Spinal cord (tissue), 10 donors: ENCODE results near the gene GASK1A. TPM values are rescaled to one million over a fixed set of nuclear protein-coding genes. Genes with fewer than 3 reads are reported as not detected.
"Not testable (repeated sequence)": the region's sequence is repeated elsewhere in the genome, so short reads cannot be mapped to it uniquely, and the experiment has no call there.

ENCODE experiments used
- DNase-seq, 6 donors: peaks; one replicate each; pipeline versions ENCODE4 v3.0.0 to v3.0.0-alpha.2; 2013 to 2015; ENCODE audit warnings: low spot score in 6 of 6, low read depth in 4 of 6
- H3K27ac ChIP-seq: one replicate; pipeline ENCODE4 v1.5.1; 2013; ENCODE audit warnings: low read depth, low read length, control low read depth
- H3K27me3 ChIP-seq: one replicate; pipeline ENCODE4 v1.6.1; 2013; ENCODE audit warnings: low read length; ENCODE audit not compliant: control insufficient read depth, insufficient read depth
- H3K36me3 ChIP-seq: one replicate; pipeline ENCODE4 v1.6.1; 2013; ENCODE audit warnings: low read length; ENCODE audit not compliant: control insufficient read depth, insufficient read depth
- H3K4me1 ChIP-seq: one replicate; pipeline ENCODE4 v1.6.1; 2013; ENCODE audit warnings: low read length; ENCODE audit not compliant: control insufficient read depth, insufficient read depth
- H3K4me3 ChIP-seq: one replicate; pipeline ENCODE4 v1.5.1; 2013; ENCODE audit warnings: low read depth, low read length, control low read depth
- H3K9me3 ChIP-seq: one replicate; pipeline ENCODE4 v1.6.1; 2013; ENCODE audit warnings: low read length; ENCODE audit not compliant: control insufficient read depth, insufficient read depth
- WGBS: methylation state at CpG from one replicate; pipeline ENCODE4 v1.1.5; 2013; ENCODE audit warnings: missing lambda C conversion rate; ENCODE audit not compliant: insufficient coverage; 5-methylcytosine and 5-hydroxymethylcytosine counted together
- polyA plus RNA-seq, 2 donors: library from polyadenylated mRNA; unstranded; fragments of 120-200 nt; gene quantifications; one replicate each; pipeline ENCODE4 v1.2.1, GENCODE V29; 2013; ENCODE audit not compliant: insufficient read length in 2 of 2
- total RNA-seq, 2 donors: library from RNA; depleted of rRNA in 1 of 2; stranded (reverse); fragments of 120-200 nt in 1 of 2; fragments of >200 nt in 1 of 2; gene quantifications; one replicate each; pipeline versions ENCODE4 v1.2.3 to v1.2.4, GENCODE V29; 2013 to 2014
- donor health status: healthy.

Gene GASK1A
- total and polyA plus RNA-seq, 4 donors: 5.2 to 40.1 (median 16.3) TPM

- no peaks in the 10 kb centered on the region for H3K9me3 ChIP-seq
- H3K27ac ChIP-seq: no peak overlapping the region
- no peak overlapping the region for H3K4me3 ChIP-seq
- no peak for DNase-seq
- H3K27me3 ChIP-seq: no peaks in the 10 kb centered on the region
- H3K36me3 ChIP-seq: no peaks in the 10 kb centered on the region
- no peaks in the 10 kb centered on the region for H3K4me1 ChIP-seq
- 67% methylated on average over 1 of the region's 5 CpGs for WGBS
Observed at GRCh38 chr3:42960282-42960681, 18.8 kb upstream of the GASK1A start.

GRCh38 chr3:42960786-42961185 is 18.3 kb upstream of the GASK1A start:
- H3K9me3 ChIP-seq: no peaks in the 10 kb centered on the region
- DNase-seq: no peak
- no peaks in the 10 kb centered on the region for H3K36me3 ChIP-seq
- H3K4me1 ChIP-seq: no peaks in the 10 kb centered on the region
- no peak overlapping the region for H3K27ac ChIP-seq
- WGBS: no CpG with 5 or more reads among the region's 1 CpG
- no peaks in the 10 kb centered on the region for H3K27me3 ChIP-seq
- H3K4me3 ChIP-seq: no peak overlapping the region

GRCh38 chr3:42961633-42962032 is 17.5 kb upstream of the GASK1A start:
- H3K4me1 ChIP-seq: no peaks in the 10 kb centered on the region
- H3K36me3 ChIP-seq: no peaks in the 10 kb centered on the region
- peak; percentile 56 to 95 (median 66) for DNase-seq
- WGBS: 0% methylated on average over 2 of the region's 4 CpGs
- H3K27ac ChIP-seq: no peak overlapping the region
- H3K27me3 ChIP-seq: no peaks in the 10 kb centered on the region
- H3K4me3 ChIP-seq: no peak overlapping the region
- H3K9me3 ChIP-seq: no peaks in the 10 kb centered on the region

GRCh38 chr3:42963269-42963668 is 15.8 kb upstream of the GASK1A start:
- WGBS: no CpG with 5 or more reads among the region's 2 CpGs
- Histone ChIP-seq H3K27ac (no peak overlapping the region), H3K36me3 (no peaks in the 10 kb centered on the region), H3K4me1 (no peaks in the 10 kb centered on the region), H3K4me3 (no peak overlapping the region), H3K9me3 (no peaks in the 10 kb centered on the region), H3K27me3 (no peaks in the 10 kb centered on the region)
- DNase-seq: no peak

DNA sequence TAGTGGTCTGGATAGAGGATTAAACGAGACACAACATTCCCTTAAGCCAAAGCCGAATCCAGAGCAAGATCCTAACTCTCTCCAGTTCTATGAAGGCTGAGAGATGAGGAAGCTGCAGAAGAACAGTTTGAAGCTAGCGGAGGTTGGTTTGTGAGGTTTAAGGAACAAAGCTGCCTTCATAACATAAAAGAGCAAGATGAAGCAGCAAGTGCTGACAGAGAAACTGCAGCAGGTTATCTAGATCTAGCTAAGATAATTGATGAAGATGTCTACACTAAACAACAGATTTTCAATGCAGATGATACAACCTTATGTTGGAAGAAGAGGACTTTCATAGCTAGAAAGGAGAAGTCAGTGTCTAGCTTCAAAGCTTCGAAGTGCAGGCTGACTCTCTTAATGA is 14.8 kb upstream of the GASK1A start:
- Histone ChIP-seq H3K4me1 (no peaks in the 10 kb centered on the region), H3K4me3 (no peak overlapping the region), H3K27me3 (no peaks in the 10 kb centered on the region), H3K27ac (no peak overlapping the region), H3K36me3 (no peaks in the 10 kb centered on the region), H3K9me3 (no peaks in the 10 kb centered on the region)
- WGBS: no CpG with 5 or more reads among the region's 4 CpGs
- no peak for DNase-seq

DNA sequence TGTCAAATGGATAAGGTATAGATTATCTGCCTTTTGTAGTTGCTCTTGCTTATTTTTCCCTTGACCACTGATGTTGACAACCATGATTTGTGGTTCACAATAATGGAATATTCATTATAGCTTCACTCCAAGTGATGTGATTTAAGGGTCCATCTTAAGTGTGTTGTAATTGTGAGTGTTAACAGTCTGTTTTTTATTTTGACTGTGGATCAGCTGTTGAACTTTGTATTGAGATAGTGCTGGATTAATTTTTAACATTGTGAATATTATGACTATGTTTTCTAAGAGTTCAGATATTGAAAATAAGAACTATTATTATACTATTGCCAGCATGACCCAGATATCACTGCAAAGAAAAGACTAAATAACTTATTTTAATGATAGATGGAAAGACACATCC is 8.6 kb upstream of the GASK1A start:
- DNase-seq: no peak
- Histone ChIP-seq H3K27me3 (no peaks in the 10 kb centered on the region), H3K36me3 (no peaks in the 10 kb centered on the region), H3K4me1 (no peaks in the 10 kb centered on the region), H3K27ac (no peak overlapping the region), H3K4me3 (no peak overlapping the region), H3K9me3 (peaks cover 9% of the 10 kb centered on the region)

DNA sequence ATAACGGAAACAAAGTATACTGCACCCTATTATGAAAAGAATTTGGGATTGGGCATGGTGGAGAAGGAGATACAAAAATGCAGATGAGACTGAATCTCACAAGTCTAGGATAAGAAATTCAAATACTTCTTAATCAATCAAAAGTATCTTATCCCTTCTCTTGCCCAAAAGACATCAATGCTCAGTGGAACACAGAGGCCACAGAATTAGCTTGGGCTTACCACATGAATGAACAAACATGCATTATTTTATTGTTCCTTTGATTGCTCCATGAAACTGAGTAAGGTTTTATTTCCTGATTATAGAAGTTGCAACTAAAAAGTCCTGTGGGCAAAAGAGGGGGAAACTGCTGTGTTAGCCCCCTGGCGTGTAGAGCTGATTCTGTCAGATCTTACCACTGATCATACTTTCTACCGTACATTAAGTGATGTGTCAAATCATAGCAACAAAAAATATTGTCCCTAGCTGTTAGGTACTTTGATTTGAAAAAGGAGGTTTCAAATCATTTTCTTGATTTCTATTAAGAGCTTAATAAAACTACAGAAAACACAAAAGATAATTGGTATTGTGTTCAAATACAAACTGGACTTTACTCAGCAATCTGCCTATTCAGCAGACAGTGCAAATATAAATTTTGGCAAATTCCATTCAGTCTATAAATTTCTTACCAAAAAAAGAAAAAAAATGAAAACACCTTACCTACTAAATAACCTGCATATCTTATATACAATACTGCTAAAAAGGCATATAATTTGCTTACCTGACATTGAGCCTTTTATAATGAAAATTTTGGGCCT is 7.9 kb upstream of the GASK1A start:
- Histone ChIP-seq H3K4me3 (no peak overlapping the region), H3K36me3 (no peaks in the 10 kb centered on the region), H3K4me1 (no peaks in the 10 kb centered on the region), H3K27me3 (no peaks in the 10 kb centered on the region), H3K27ac (no peak overlapping the region), H3K9me3 (peaks cover 9% of the 10 kb centered on the region)
- no CpG with 5 or more reads among the region's 3 CpGs for WGBS
- DNase-seq: no peak

- Histone ChIP-seq H3K9me3 (peaks cover 12% of the 10 kb centered on the region), H3K27me3 (peaks cover 18% of the 10 kb centered on the region), H3K4me1 (peaks cover 11% of the 10 kb centered on the region)
- WGBS: no CpG with 5 or more reads among the region's 3 CpGs
- not testable (repeated sequence) for H3K27ac ChIP-seq, H3K36me3 ChIP-seq, DNase-seq, H3K4me3 ChIP-seq
Observed at GRCh38 chr3:42974906-42975305, 4.2 kb upstream of the GASK1A start.

- WGBS: 91% methylated on average over 2 of the region's 2 CpGs
- Histone ChIP-seq H3K27ac (no peak overlapping the region), H3K4me1 (peaks cover 16% of the 10 kb centered on the region), H3K27me3 (peaks cover 24% of the 10 kb centered on the region), H3K4me3 (no peak overlapping the region), H3K36me3 (no peaks in the 10 kb centered on the region), H3K9me3 (peaks cover 12% of the 10 kb centered on the region)
- DNase-seq: no peak
Observed at GRCh38 chr3:42975456-42975855, 3.7 kb upstream of the GASK1A start.

GRCh38 chr3:42975955-42976354 is 3.2 kb upstream of the GASK1A start:
- WGBS: 90% methylated on average over 3 of the region's 5 CpGs
- Histone ChIP-seq H3K4me3 (no peak overlapping the region), H3K27me3 (peaks cover 28% of the 10 kb centered on the region), H3K36me3 (no peaks in the 10 kb centered on the region), H3K9me3 (peaks cover 12% of the 10 kb centered on the region), H3K4me1 (peaks cover 21% of the 10 kb centered on the region), H3K27ac (no peak overlapping the region)
- DNase-seq: no peak
